HCT116 (cell line): ENCODE measurements around the gene RNU6-7. TPM values are rescaled to one million over a fixed set of nuclear protein-coding genes. Genes with fewer than 3 reads are reported as not detected.

Experiments used
- ATAC-seq: fragments of 200-7000 bp; cut with Tn5 transposase; 2 replicates; pipeline ENCODE4 v1.9.1; 2020; ENCODE audit warnings: mild to moderate bottlenecking, moderate library complexity
- BruUV-seq: library from RNA; stranded (reverse); fragments of 400-500 nt; replicated peaks from 2 replicates; lab custom pipeline; 2021; lab: Mats Ljungman, UMichigan
- CTCF ChIA-PET: fragments of 300-600 bp; sonication (Branson Sonifier 250); formaldehyde crosslinking; loops from one replicate; lab custom pipeline; 2021; ENCODE audit warnings: antibody characterized with exemption; lab: Charles Lee
- POLR2A ChIA-PET: fragments of 300-600, 350-600 bp; sonication (Branson Sonifier 250); formaldehyde crosslinking; loops from one replicate; lab custom pipeline; 2021; ENCODE audit warnings: antibody characterized with exemption; lab: Charles Lee
- RAD21 ChIA-PET, 2 experiments: fragments of 300-600 bp; sonication (Branson Sonifier 250); formaldehyde crosslinking; loops; one replicate each; lab custom pipeline; 2023; ENCODE audit warnings: low total read pairs in 2 of 2; ENCODE audit not compliant: uncharacterized antibody in 2 of 2, unreplicated experiment in 2 of 2, low non-redundant PET in 1 of 2; lab: Charles Lee
- DNase-seq: peaks from one replicate; pipeline ENCODE4 v3.0.0-alpha.2; 2010; ENCODE audit warnings: low read depth, low spot score
- H2AFZ ChIP-seq: fragments of 200-600 bp; shearing (Covaris generic), sonication (generic); 2 replicates; pipeline ENCODE4 v1.6.1; 2017; ENCODE audit warnings: low read depth, mixed run types, mixed read lengths, antibody characterized with exemption, low read length; ENCODE audit not compliant: poor library complexity, severe bottlenecking
- H3K27ac ChIP-seq: 2 replicates; pipeline ENCODE4 v1.5.1; 2012; ENCODE audit warnings: low read depth, low read length
- H3K27me3 ChIP-seq: fragments of 200-600 bp; sonication (generic); 2 replicates; pipeline ENCODE4 v1.6.1; 2016; ENCODE audit warnings: mixed run types, low read length, mixed read lengths; ENCODE audit not compliant: insufficient read depth
- H3K36me3 ChIP-seq, 2 experiments: fragments of 200-500 bp in 1 of 2; fragments of 200-600 bp in 1 of 2; sonication (Bioruptor generic) in 1 of 2; sonication (generic) in 1 of 2; 2 replicates each; pipeline versions ENCODE4 v1.5.1 to v1.6.1; 2014 to 2016; ENCODE audit warnings: low read length in 2 of 2, inconsistent platforms in 1 of 2, mixed read lengths in 1 of 2, mixed run types in 1 of 2; ENCODE audit not compliant: insufficient read depth in 2 of 2, control insufficient read depth in 1 of 2
- H3K4me1 ChIP-seq, 2 experiments: fragments of 200-600 bp in 1 of 2; sonication (generic) in 1 of 2; 2 replicates each; pipeline versions ENCODE4 v1.5.1 to v1.6.1; 2012 to 2017; ENCODE audit warnings: low read length in 2 of 2, inconsistent platforms in 1 of 2, mild to moderate bottlenecking in 1 of 2, mixed read lengths in 1 of 2, mixed run types in 1 of 2, moderate library complexity in 1 of 2; ENCODE audit not compliant: insufficient read depth in 2 of 2, control insufficient read depth in 1 of 2
- H3K4me2 ChIP-seq: fragments of 200-600 bp; sonication (generic); 2 replicates; pipeline ENCODE4 v1.6.1; 2017; ENCODE audit warnings: mixed run types, low read length, mixed read lengths
- H3K4me3 ChIP-seq, 2 experiments: fragments of 200-600 bp in 1 of 2; sonication (generic) in 1 of 2; replicated peaks in 1 of 2; 2 replicates each; pipeline ENCODE4 v1.5.1; 2011 to 2016; ENCODE audit warnings: low read length in 2 of 2, control low read depth in 1 of 2, low read depth in 1 of 2, mild to moderate bottlenecking in 1 of 2, mixed read lengths in 1 of 2, mixed run types in 1 of 2
- H3K79me2 ChIP-seq: fragments of 200-600 bp; sonication (generic); 2 replicates; pipeline ENCODE4 v1.6.1; 2017; ENCODE audit warnings: mild to moderate bottlenecking, mixed run types, low read length, moderate library complexity, mixed read lengths; ENCODE audit not compliant: insufficient read depth
- H3K9ac ChIP-seq: fragments of 200-600 bp; sonication (generic); 2 replicates; pipeline ENCODE4 v1.6.1; 2016; ENCODE audit warnings: low read length, mixed read lengths
- H3K9me2 ChIP-seq: fragments of 200-600 bp; sonication (generic), shearing (Covaris generic); 2 replicates; pipeline ENCODE4 v1.6.1; 2017; ENCODE audit warnings: mixed run types, mild to moderate bottlenecking, moderate library complexity; ENCODE audit not compliant: insufficient read depth
- H3K9me3 ChIP-seq, 2 experiments: fragments of 200-500 bp in 1 of 2; fragments of 200-600 bp in 1 of 2; sonication (Bioruptor generic) in 1 of 2; sonication (generic) in 1 of 2; 2 replicates each; pipeline ENCODE4 v1.6.1; 2014 to 2017; ENCODE audit warnings: low read length in 2 of 2, mixed read lengths in 2 of 2, inconsistent platforms in 1 of 2, low read depth in 1 of 2, mild to moderate bottlenecking in 1 of 2, mixed run types in 1 of 2, moderate library complexity in 1 of 2; ENCODE audit not compliant: control insufficient read depth in 1 of 2, insufficient read depth in 1 of 2
- H4K20me1 ChIP-seq: fragments of 200-600 bp; sonication (generic), shearing (Covaris generic); 2 replicates; pipeline ENCODE4 v1.6.1; 2017; ENCODE audit warnings: mixed run types, mild to moderate bottlenecking, moderate library complexity; ENCODE audit not compliant: insufficient read depth
- CBX3 ChIP-seq: IDR thresholded peaks from 2 replicates; pipeline ENCODE4 v1.6.1; 2012; ENCODE audit warnings: low read depth
- ELF1 ChIP-seq: IDR thresholded peaks from 2 replicates; pipeline ENCODE4 v1.6.1; 2012; ENCODE audit warnings: low read depth, borderline replicate concordance
- EZH2 ChIP-seq: fragments of 200-600 bp; sonication (generic); IDR thresholded peaks from 2 replicates; pipeline ENCODE4 v1.6.1; 2017; ENCODE audit warnings: antibody characterized with exemption, mixed run types
- FOSL1 ChIP-seq: IDR thresholded peaks from 2 replicates; pipeline ENCODE4 v1.6.1; 2012; ENCODE audit warnings: low read depth
- JUND ChIP-seq: IDR thresholded peaks from 2 replicates; pipeline ENCODE4 v1.6.1; 2012
- POLR2A ChIP-seq: IDR thresholded peaks from 2 replicates; pipeline ENCODE4 v1.7.0; 2011; ENCODE audit warnings: borderline replicate concordance; ENCODE audit not compliant: insufficient read depth, insufficient read length; ENCODE audit errors: extremely low read depth
- RAD21 ChIP-seq: IDR thresholded peaks from 2 replicates; pipeline ENCODE4 v1.6.1; 2012; ENCODE audit warnings: low read depth, mild to moderate bottlenecking
- SIN3A ChIP-seq: IDR thresholded peaks from 2 replicates; pipeline ENCODE4 v1.6.1; 2012; ENCODE audit warnings: low read depth
- TCF7L2 ChIP-seq: IDR thresholded peaks from 2 replicates; pipeline ENCODE4 v1.7.0; 2011; ENCODE audit warnings: borderline replicate concordance, inconsistent platforms; ENCODE audit not compliant: insufficient read depth, insufficient read length; ENCODE audit errors: extremely low read depth
- YY1 ChIP-seq: IDR thresholded peaks from 2 replicates; pipeline ENCODE4 v1.6.1; 2011; ENCODE audit warnings: low read length, low read depth, moderate library complexity, mild to moderate bottlenecking; ENCODE audit not compliant: insufficient replicate concordance; ENCODE audit errors: extremely low read depth
- ZNF274 ChIP-seq: fragments of 200-500 bp; sonication (Bioruptor generic); IDR thresholded peaks from 2 replicates; pipeline ENCODE4 v1.6.1; 2014; ENCODE audit warnings: mild to moderate bottlenecking, low read depth, low read length, inconsistent platforms
- intact Hi-C: fragments of 100-400 bp; cut with micrococcal nuclease; formaldehyde crosslinking; loops from 2 replicates; pipeline ENCODE4 v1.10.0; 2022
- total RNA-seq: library from RNA; stranded (reverse); gene quantifications from one replicate; pipeline ENCODE4 v1.2.1, GENCODE V29; 2021; ENCODE audit not compliant: unreplicated experiment
- TF ChIP-seq, protein P1 (sequence below): IDR thresholded peaks from 2 replicates; pipeline ENCODE4 v1.6.1; 2011; ENCODE audit warnings: mild to moderate bottlenecking, low read length, moderate library complexity; ENCODE audit not compliant: insufficient replicate concordance; ENCODE audit errors: extremely low read depth
- TF ChIP-seq, protein P2 (sequence below): IDR thresholded peaks from 2 replicates; pipeline ENCODE4 v1.6.1; 2012; ENCODE audit warnings: low read depth
- TF ChIP-seq, protein P3 (sequence below), 3 experiments: fragments of 200-600 bp in 1 of 3; sonication (generic) in 1 of 3; IDR thresholded peaks in 2 of 3; conservative IDR thresholded peaks in 1 of 3; 2 replicates each; pipeline ENCODE4 v1.5.1; 2012 to 2017; ENCODE audit warnings: low read depth in 2 of 3, low read length in 2 of 3, antibody characterized with exemption in 1 of 3, borderline replicate concordance in 1 of 3, control low read depth in 1 of 3, mild to moderate bottlenecking in 1 of 3, mixed read lengths in 1 of 3, mixed run types in 1 of 3, moderate library complexity in 1 of 3; ENCODE audit not compliant: insufficient read depth in 1 of 3
- TF ChIP-seq, protein P4 (sequence below): IDR thresholded peaks from 2 replicates; pipeline ENCODE4 v1.6.1; 2012

Gene RNU6-7
- total RNA-seq, 1 experiment from 2014 or later: not detected

DNA sequence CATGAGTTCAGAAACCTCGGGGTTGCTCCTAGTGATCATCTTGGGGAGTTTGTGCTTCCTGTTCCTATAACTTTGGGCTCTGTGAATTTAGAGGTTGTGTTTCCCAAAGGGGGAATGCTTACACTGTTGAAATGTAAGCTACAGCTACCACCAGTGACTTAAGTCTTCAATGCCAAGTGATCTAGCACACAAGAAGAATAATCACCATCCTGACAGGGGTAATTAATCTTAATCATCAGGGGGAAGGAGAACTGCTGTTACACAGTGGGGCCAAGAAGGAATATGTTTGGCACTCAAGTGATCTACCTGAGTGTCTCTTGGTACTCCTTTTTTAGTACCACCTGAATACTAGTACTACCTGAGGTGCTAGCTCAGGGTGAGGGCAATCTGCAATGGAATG lies 34.9 kb upstream of the RNU6-7 start:
- ChIA-PET POLR2A (no interaction called here), RAD21 (no interaction called here), CTCF (no interaction called here)
- Histone ChIP-seq H3K4me1 (no peaks in the 10 kb centered on the region), H4K20me1 (no peaks in the 10 kb centered on the region), H3K79me2 (no peaks in the 10 kb centered on the region), H3K4me2 (no peak overlapping the region), H3K9ac (no peak overlapping the region), H2AFZ (no peak overlapping the region), H3K9me3 (no peaks in the 10 kb centered on the region), H3K36me3 (no peaks in the 10 kb centered on the region), H3K9me2 (no peaks in the 10 kb centered on the region), H3K4me3 (no peak overlapping the region), H3K27me3 (no peaks in the 10 kb centered on the region), H3K27ac (no peak overlapping the region)
- no peak for ATAC-seq
- no peak for DNase-seq
- no TSS peak for BruUV-seq
- TF ChIP-seq FOSL1: no peak
- no peak for TF ChIP-seq ZNF274
- no peak for TF ChIP-seq POLR2A
- no peak for TF ChIP-seq EZH2
- TF ChIP-seq, protein P1, sequence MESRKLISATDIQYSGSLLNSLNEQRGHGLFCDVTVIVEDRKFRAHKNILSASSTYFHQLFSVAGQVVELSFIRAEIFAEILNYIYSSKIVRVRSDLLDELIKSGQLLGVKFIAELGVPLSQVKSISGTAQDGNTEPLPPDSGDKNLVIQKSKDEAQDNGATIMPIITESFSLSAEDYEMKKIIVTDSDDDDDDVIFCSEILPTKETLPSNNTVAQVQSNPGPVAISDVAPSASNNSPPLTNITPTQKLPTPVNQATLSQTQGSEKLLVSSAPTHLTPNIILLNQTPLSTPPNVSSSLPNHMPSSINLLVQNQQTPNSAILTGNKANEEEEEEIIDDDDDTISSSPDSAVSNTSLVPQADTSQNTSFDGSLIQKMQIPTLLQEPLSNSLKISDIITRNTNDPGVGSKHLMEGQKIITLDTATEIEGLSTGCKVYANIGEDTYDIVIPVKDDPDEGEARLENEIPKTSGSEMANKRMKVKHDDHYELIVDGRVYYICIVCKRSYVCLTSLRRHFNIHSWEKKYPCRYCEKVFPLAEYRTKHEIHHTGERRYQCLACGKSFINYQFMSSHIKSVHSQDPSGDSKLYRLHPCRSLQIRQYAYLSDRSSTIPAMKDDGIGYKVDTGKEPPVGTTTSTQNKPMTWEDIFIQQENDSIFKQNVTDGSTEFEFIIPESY: no peak
- no peak for TF ChIP-seq RAD21
- no peak for TF ChIP-seq TCF7L2
- TF ChIP-seq, protein P2, sequence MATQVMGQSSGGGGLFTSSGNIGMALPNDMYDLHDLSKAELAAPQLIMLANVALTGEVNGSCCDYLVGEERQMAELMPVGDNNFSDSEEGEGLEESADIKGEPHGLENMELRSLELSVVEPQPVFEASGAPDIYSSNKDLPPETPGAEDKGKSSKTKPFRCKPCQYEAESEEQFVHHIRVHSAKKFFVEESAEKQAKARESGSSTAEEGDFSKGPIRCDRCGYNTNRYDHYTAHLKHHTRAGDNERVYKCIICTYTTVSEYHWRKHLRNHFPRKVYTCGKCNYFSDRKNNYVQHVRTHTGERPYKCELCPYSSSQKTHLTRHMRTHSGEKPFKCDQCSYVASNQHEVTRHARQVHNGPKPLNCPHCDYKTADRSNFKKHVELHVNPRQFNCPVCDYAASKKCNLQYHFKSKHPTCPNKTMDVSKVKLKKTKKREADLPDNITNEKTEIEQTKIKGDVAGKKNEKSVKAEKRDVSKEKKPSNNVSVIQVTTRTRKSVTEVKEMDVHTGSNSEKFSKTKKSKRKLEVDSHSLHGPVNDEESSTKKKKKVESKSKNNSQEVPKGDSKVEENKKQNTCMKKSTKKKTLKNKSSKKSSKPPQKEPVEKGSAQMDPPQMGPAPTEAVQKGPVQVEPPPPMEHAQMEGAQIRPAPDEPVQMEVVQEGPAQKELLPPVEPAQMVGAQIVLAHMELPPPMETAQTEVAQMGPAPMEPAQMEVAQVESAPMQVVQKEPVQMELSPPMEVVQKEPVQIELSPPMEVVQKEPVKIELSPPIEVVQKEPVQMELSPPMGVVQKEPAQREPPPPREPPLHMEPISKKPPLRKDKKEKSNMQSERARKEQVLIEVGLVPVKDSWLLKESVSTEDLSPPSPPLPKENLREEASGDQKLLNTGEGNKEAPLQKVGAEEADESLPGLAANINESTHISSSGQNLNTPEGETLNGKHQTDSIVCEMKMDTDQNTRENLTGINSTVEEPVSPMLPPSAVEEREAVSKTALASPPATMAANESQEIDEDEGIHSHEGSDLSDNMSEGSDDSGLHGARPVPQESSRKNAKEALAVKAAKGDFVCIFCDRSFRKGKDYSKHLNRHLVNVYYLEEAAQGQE: no peak
- TF ChIP-seq YY1: no peak
- TF ChIP-seq, protein P3, sequence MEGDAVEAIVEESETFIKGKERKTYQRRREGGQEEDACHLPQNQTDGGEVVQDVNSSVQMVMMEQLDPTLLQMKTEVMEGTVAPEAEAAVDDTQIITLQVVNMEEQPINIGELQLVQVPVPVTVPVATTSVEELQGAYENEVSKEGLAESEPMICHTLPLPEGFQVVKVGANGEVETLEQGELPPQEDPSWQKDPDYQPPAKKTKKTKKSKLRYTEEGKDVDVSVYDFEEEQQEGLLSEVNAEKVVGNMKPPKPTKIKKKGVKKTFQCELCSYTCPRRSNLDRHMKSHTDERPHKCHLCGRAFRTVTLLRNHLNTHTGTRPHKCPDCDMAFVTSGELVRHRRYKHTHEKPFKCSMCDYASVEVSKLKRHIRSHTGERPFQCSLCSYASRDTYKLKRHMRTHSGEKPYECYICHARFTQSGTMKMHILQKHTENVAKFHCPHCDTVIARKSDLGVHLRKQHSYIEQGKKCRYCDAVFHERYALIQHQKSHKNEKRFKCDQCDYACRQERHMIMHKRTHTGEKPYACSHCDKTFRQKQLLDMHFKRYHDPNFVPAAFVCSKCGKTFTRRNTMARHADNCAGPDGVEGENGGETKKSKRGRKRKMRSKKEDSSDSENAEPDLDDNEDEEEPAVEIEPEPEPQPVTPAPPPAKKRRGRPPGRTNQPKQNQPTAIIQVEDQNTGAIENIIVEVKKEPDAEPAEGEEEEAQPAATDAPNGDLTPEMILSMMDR (IDR thresholded peaks at IDR 0.05 in 2 of 3, conservative IDR thresholded peaks at IDR 0.05 in 1 of 3; ENCODE audit: borderline replicate concordance in 1 of 3, insufficient read depth in 1 of 3, low read depth in 2 of 3, low read length in 2 of 3): no peak
- TF ChIP-seq SIN3A: no peak
- TF ChIP-seq JUND: no peak
- TF ChIP-seq, protein P4, sequence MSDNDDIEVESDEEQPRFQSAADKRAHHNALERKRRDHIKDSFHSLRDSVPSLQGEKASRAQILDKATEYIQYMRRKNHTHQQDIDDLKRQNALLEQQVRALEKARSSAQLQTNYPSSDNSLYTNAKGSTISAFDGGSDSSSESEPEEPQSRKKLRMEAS: no peak
- TF ChIP-seq CBX3: no peak
- no peak for TF ChIP-seq ELF1
- intact Hi-C loops: no loop called here
